Kidney epithelial cell (primary cell): ENCODE data around the gene ENDOV. TPM values are rescaled to one million over a fixed set of nuclear protein-coding genes. Genes with fewer than 3 reads are reported as not detected.

Experiments
- DNase-seq: peaks from one replicate; pipeline ENCODE4 v3.0.0-alpha.2; 2010; ENCODE audit warnings: low read depth
- H3K27me3 ChIP-seq: 2 replicates; pipeline ENCODE4 v1.6.0; 2011; ENCODE audit warnings: low read length; ENCODE audit not compliant: control insufficient read depth, insufficient read depth
- H3K36me3 ChIP-seq: 2 replicates; pipeline ENCODE4 v1.5.1; 2011; ENCODE audit warnings: low read length; ENCODE audit not compliant: control insufficient read depth, insufficient read depth
- H3K4me3 ChIP-seq: 2 replicates; pipeline ENCODE4 v1.5.1; 2011; ENCODE audit warnings: low read depth, mild to moderate bottlenecking, control low read depth, low read length
- total RNA-seq: library from RNA; depleted of rRNA; stranded (reverse); fragments of >200 nt; gene quantifications from 2 replicates; pipeline ENCODE4 v1.2.3, GENCODE V29; 2015
- TF ChIP-seq, protein P1 (sequence below): IDR thresholded peaks from 2 replicates; pipeline ENCODE4 v1.5.1; 2011; ENCODE audit warnings: mild to moderate bottlenecking, moderate library complexity, low read length, control low read depth, inconsistent platforms; ENCODE audit not compliant: insufficient read depth, poor library complexity, severe bottlenecking

Gene ENDOV
- total RNA-seq, 1 donor from 2014 or later: 14.6 TPM

DNA sequence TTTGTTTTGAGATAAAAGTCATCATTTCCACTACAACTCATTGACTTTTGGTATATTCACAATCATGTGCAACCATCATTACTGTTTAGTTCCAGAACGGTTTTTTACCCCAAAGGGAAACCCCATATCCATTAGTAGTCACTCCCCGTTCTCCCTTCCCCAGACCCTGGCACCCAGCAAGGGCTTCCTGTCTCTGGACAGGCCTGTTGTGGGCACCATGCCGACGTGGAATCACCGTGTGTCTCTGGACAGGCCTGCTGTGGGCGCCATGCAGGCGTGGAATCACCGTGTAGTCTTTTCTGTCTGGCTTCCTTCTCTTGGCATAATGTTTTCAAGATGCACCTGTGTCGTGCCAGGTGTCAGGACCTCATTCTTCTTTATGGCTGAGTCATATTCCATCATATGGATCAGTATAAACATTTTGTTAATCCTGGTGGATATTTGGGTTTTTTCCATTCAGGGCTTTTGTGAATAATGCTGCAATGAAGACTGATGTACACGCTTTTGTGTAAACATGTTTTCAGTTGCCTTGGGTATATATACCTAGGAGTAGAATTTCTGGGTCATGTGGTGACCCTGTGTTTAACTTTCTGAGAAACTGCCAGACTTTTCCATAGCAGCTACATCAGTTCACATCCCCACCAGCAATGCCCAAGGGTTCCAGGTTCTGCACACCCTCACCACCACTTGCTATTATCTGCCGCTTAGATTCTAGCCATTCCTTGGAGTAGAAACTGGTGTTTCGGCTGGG is 19.1 kb downstream of the ENDOV start:
- no peak for DNase-seq

DNA sequence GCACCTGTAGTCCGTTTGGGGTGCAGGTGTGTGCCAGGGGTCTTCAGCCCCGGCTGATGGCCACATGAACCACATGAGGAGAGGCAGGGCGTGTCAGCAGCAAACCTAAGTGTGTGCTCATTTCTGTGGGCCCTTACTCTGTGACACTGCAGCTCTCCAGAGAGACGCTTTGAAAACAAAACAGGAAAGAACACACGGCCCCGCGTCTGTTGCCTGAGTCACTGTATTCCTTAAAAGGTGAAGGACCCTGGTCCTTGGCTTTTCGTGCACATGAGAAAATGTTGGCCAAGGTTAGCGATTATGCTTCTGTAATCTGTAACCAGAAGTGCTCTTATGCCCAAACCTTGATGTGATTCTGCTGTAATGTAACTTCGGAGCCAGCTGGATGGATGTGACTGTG is 22.6 kb downstream of the ENDOV start:
- TF ChIP-seq, protein P1, sequence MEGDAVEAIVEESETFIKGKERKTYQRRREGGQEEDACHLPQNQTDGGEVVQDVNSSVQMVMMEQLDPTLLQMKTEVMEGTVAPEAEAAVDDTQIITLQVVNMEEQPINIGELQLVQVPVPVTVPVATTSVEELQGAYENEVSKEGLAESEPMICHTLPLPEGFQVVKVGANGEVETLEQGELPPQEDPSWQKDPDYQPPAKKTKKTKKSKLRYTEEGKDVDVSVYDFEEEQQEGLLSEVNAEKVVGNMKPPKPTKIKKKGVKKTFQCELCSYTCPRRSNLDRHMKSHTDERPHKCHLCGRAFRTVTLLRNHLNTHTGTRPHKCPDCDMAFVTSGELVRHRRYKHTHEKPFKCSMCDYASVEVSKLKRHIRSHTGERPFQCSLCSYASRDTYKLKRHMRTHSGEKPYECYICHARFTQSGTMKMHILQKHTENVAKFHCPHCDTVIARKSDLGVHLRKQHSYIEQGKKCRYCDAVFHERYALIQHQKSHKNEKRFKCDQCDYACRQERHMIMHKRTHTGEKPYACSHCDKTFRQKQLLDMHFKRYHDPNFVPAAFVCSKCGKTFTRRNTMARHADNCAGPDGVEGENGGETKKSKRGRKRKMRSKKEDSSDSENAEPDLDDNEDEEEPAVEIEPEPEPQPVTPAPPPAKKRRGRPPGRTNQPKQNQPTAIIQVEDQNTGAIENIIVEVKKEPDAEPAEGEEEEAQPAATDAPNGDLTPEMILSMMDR: no peak
- Histone ChIP-seq H3K27me3 (peaks cover 5% of the 10 kb centered on the region), H3K36me3 (no peaks in the 10 kb centered on the region), H3K4me3 (no peak overlapping the region)
- no peak for DNase-seq

More for the DNA sequence above, 19.1 kb downstream of the ENDOV start:
- no peaks in the 10 kb centered on the region for H3K36me3 ChIP-seq
- TF ChIP-seq, protein P1: no peak
- no peak overlapping the region for H3K4me3 ChIP-seq
- H3K27me3 ChIP-seq: no peaks in the 10 kb centered on the region

DNA sequence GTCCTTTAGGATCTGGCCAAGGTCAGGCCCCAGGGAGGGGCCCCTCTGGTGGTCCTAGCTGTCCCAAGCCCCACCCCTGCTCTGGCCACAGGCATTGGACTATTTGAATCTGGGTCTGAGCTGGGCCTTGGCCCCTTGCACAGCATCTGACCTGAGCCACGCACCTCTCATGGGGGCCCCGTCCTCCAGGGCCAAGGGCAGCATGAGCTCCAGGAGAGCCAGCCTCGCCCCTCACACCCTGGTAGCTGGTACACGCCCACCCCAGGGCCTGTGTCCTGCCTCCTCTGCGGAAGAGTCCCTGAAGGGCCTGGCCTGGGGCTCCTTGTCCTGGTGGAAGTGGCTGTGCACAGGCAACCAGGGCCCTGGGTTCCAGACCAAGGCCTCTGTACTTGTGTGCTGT is 23.8 kb downstream of the ENDOV start:
- no peak overlapping the region for H3K4me3 ChIP-seq
- DNase-seq: no peak
- H3K36me3 ChIP-seq: no peaks in the 10 kb centered on the region
- TF ChIP-seq, protein P1: no peak
- H3K27me3 ChIP-seq: peaks cover 14% of the 10 kb centered on the region

DNA sequence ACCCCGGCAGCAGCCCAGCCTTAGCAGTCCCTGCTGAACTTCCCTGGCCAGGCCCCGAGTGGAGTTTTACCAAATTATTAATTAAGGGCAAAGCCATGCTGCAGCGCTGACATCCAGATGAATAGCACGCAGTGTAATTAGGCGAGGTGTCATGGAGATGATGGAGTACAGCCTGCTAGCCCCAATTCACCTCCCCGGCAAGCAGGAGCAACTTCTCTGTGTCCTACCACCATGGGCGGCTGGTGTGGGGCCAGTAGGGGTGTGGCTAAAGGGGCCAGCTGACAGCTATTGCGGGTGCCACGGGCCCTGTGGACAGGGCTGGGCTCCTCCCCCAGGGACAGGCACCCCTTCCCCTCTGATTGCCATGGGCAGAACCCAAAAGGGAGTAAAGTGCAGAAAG is 24.5 kb downstream of the ENDOV start:
- no peaks in the 10 kb centered on the region for H3K36me3 ChIP-seq
- no peak overlapping the region for H3K4me3 ChIP-seq
- DNase-seq: no peak
- H3K27me3 ChIP-seq: peaks cover 19% of the 10 kb centered on the region
- TF ChIP-seq, protein P1: no peak

DNA sequence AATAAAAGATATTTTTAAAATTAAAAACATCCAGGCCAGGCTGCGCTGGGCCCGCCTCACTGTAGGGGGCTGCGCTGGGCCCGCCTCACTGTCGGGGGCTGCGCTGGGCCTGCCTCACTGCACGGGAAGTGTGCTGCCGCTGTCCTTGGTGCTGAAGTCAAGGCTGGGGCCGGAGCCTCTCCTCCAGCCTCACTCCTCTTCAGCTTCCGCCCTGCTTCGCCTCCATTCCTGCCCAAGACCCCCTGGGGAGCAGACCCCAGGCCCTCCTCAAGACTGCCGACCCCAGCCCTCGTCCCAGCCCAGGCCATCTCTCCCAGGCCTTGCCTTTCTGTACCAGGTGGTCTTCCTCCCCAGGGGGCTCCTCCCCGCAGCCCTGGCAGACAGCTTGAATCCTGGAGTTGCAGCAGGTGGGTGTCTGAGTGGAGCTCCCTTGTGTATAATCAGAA is 26.2 kb downstream of the ENDOV start:
- no peak for DNase-seq
- no peaks in the 10 kb centered on the region for H3K36me3 ChIP-seq
- no peak overlapping the region for H3K4me3 ChIP-seq
- H3K27me3 ChIP-seq: peaks cover 36% of the 10 kb centered on the region
- TF ChIP-seq, protein P1: no peak

DNA sequence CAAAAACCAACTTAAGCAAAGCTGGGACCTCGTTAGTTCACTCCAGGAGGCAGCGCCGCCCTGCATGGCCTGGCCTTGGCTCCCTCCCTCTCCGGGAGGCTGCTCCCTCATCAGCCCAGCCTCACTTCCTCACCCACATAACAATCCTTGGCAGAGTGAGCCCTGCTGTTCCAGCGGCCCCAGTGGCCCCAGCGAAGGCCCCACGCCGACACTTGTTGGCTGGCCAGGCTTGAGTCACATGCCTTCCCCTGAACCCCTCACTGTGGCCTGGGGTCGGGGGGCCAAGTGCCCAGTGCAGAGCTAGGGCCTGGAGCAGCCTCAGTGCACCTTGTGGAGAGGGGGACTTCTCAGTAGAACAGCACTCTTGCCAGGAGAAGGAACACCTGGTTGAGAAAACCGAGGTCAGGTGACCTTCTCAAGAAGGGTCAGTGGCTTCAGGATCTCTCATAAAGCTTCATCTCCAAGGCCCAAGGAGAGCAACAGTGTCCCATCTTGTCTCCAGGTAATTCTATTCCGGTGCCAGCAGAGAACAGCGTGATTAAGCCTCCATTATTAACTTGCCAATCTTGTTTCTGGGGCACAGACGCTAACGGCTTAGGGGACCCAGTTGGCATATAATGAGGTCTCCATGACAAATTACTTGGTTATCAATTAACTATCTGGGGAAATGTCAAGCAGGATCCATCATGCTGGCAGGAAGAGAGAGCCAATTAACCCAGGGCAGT is 26.8 kb downstream of the ENDOV start:
- H3K36me3 ChIP-seq: no peaks in the 10 kb centered on the region
- TF ChIP-seq, protein P1: no peak
- no peak for DNase-seq

More for the DNA sequence above, 26.8 kb downstream of the ENDOV start:
- H3K4me3 ChIP-seq: no peak overlapping the region
- peaks cover 38% of the 10 kb centered on the region for H3K27me3 ChIP-seq
